Measurements from ENCODE around the gene MFGE8. TPM values are rescaled to one million over a fixed set of nuclear protein-coding genes. Genes with fewer than 3 reads are reported as not detected.

The MFGE8 gene
- polyA plus RNA-seq, 1 donor from 2014 or later: 1.1 TPM

GRCh38 chr15:88940110-88940675, 27.0 kb upstream of the MFGE8 start:
- Histone ChIP-seq H3K79me2 (replicated peaks; ENCODE audit: insufficient read depth, low read length) (no peaks in the 10 kb centered on the region), H2AFZ (ENCODE audit: low read depth, low read length) (no peak overlapping the region), H3K36me3 (ENCODE audit: insufficient read depth, low read length) (no peaks in the 10 kb centered on the region), H3K4me3 (ENCODE audit: low read length) (no peak overlapping the region), H3K4me2 (ENCODE audit: low read length) (no peak overlapping the region), H3K9ac (ENCODE audit: low read length) (no peak overlapping the region), H3K9me2 (ENCODE audit: insufficient read depth, low read length) (no peaks in the 10 kb centered on the region), H3K27me3 (ENCODE audit: insufficient read depth, low read depth, low read length) (no peaks in the 10 kb centered on the region), H3K9me3 (ENCODE audit: low read length) (no peaks in the 10 kb centered on the region), H4K20me1 (ENCODE audit: insufficient read depth) (no peaks in the 10 kb centered on the region), H3K27ac (ENCODE audit: low read length) (no peak overlapping the region), H3F3A (ENCODE audit: insufficient read depth, low read length, poor library complexity, severe bottlenecking) (no peaks in the 10 kb centered on the region)
- no peak for TF ChIP-seq RAD21 (conservative IDR thresholded peaks at IDR 0.05)
- no peak for TF ChIP-seq EP300 (conservative IDR thresholded peaks at IDR 0.05; ENCODE audit: poor library complexity, severe bottlenecking)
- TF ChIP-seq, protein P1, sequence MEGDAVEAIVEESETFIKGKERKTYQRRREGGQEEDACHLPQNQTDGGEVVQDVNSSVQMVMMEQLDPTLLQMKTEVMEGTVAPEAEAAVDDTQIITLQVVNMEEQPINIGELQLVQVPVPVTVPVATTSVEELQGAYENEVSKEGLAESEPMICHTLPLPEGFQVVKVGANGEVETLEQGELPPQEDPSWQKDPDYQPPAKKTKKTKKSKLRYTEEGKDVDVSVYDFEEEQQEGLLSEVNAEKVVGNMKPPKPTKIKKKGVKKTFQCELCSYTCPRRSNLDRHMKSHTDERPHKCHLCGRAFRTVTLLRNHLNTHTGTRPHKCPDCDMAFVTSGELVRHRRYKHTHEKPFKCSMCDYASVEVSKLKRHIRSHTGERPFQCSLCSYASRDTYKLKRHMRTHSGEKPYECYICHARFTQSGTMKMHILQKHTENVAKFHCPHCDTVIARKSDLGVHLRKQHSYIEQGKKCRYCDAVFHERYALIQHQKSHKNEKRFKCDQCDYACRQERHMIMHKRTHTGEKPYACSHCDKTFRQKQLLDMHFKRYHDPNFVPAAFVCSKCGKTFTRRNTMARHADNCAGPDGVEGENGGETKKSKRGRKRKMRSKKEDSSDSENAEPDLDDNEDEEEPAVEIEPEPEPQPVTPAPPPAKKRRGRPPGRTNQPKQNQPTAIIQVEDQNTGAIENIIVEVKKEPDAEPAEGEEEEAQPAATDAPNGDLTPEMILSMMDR (IDR thresholded peaks at IDR 0.05; ENCODE audit: poor library complexity, severe bottlenecking): no peak
- TF ChIP-seq MXI1 (conservative IDR thresholded peaks at IDR 0.05; ENCODE audit: poor library complexity, severe bottlenecking): no peak

DNA sequence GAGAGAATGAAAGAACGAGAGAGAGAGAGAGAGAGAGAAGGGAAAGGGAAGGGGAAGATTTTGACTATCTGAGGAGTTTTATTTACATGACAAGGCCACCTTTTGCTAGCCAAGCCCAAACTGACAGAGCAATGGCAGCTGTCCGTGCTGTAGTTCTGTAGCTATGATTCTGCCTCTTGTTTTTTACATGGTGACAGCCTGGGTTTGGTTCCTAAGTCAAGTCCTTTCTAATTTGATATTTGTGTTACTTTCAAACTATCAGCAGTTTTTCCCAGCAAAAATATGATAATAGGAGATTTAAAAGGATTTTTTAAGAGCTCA, 26.3 kb upstream of the MFGE8 start:
- no peak overlapping the region for H3K27ac ChIP-seq (ENCODE audit: low read length)
- no peak overlapping the region for H3K9ac ChIP-seq (ENCODE audit: low read length)
- no peaks in the 10 kb centered on the region for H3K79me2 ChIP-seq (replicated peaks; ENCODE audit: insufficient read depth, low read length)
- H3K36me3 ChIP-seq (ENCODE audit: insufficient read depth, low read length): no peaks in the 10 kb centered on the region
- H3F3A ChIP-seq (ENCODE audit: insufficient read depth, low read length, poor library complexity, severe bottlenecking): no peaks in the 10 kb centered on the region
- no peak overlapping the region for H3K4me3 ChIP-seq (ENCODE audit: low read length)
- H2AFZ ChIP-seq (ENCODE audit: low read depth, low read length): no peak overlapping the region
- TF ChIP-seq, protein P2, sequence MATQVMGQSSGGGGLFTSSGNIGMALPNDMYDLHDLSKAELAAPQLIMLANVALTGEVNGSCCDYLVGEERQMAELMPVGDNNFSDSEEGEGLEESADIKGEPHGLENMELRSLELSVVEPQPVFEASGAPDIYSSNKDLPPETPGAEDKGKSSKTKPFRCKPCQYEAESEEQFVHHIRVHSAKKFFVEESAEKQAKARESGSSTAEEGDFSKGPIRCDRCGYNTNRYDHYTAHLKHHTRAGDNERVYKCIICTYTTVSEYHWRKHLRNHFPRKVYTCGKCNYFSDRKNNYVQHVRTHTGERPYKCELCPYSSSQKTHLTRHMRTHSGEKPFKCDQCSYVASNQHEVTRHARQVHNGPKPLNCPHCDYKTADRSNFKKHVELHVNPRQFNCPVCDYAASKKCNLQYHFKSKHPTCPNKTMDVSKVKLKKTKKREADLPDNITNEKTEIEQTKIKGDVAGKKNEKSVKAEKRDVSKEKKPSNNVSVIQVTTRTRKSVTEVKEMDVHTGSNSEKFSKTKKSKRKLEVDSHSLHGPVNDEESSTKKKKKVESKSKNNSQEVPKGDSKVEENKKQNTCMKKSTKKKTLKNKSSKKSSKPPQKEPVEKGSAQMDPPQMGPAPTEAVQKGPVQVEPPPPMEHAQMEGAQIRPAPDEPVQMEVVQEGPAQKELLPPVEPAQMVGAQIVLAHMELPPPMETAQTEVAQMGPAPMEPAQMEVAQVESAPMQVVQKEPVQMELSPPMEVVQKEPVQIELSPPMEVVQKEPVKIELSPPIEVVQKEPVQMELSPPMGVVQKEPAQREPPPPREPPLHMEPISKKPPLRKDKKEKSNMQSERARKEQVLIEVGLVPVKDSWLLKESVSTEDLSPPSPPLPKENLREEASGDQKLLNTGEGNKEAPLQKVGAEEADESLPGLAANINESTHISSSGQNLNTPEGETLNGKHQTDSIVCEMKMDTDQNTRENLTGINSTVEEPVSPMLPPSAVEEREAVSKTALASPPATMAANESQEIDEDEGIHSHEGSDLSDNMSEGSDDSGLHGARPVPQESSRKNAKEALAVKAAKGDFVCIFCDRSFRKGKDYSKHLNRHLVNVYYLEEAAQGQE (IDR thresholded peaks at IDR 0.05; ENCODE audit: borderline replicate concordance): no peak
- TF ChIP-seq EP300 (conservative IDR thresholded peaks at IDR 0.05; ENCODE audit: poor library complexity, severe bottlenecking) (no peak), EZH2 (IDR thresholded peaks at IDR 0.05; ENCODE audit: borderline replicate concordance, insufficient read depth, low read length, poor library complexity, severe bottlenecking) (no peak), MXI1 (conservative IDR thresholded peaks at IDR 0.05; ENCODE audit: poor library complexity, severe bottlenecking) (no peak), TAF1 (IDR thresholded peaks at IDR 0.05; ENCODE audit: low read depth) (no peak), RAD21 (conservative IDR thresholded peaks at IDR 0.05) (no peak), POLR2AphosphoS5 (IDR thresholded peaks at IDR 0.05) (no peak), SMC3 (conservative IDR thresholded peaks at IDR 0.05; ENCODE audit: poor library complexity) (no peak)
- TF ChIP-seq, protein P1 (IDR thresholded peaks at IDR 0.05; ENCODE audit: poor library complexity, severe bottlenecking): no peak
- no peaks in the 10 kb centered on the region for H3K9me3 ChIP-seq (ENCODE audit: low read length)
- H3K4me2 ChIP-seq (ENCODE audit: low read length): no peak overlapping the region
- H4K20me1 ChIP-seq (ENCODE audit: insufficient read depth): no peaks in the 10 kb centered on the region
- no peaks in the 10 kb centered on the region for H3K9me2 ChIP-seq (ENCODE audit: insufficient read depth, low read length)
- H3K27me3 ChIP-seq (ENCODE audit: insufficient read depth, low read depth, low read length): no peaks in the 10 kb centered on the region
